Measurements from ENCODE around the gene CD207. TPM values are rescaled to one million over a fixed set of nuclear protein-coding genes. Genes with fewer than 3 reads are reported as not detected.

CD207 gene
- total and polyA plus RNA-seq, 4 donors: not detected

DNA sequence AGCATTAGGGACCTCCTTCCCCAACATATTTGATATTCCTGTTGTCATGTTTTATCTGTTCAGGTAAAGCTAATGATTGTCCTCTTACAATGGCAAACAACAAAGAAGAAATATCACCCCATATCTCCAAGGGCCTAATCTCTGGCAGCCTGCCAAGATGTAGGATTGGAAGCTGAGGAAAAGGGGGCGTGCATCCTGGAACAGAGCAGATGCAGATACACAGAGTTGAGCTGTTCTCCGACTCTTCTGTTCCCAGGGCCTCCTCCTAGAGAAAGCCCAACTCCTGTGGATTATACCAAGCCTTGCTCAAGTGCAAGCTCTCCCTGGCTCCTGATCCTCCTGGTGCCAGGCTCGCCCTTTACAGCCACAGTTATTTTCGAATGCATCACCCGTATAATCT, 35.2 kb upstream of the CD207 start:
- no peak for DNase-seq (ENCODE audit: low spot score)
- Histone ChIP-seq H3K27me3 (ENCODE audit: control insufficient read depth in 4 of 4, insufficient read depth in 4 of 4, low read length in 3 of 4) (peaks cover 0 to 11% (median 2%) of the 10 kb centered on the region in 4 donors), H3K27ac (ENCODE audit: low read depth in 1 of 2, low read length in 2 of 2) (no peak overlapping the region), H3K4me3 (ENCODE audit: low read depth in 1 of 3, low read length in 3 of 3) (no peak overlapping the region), H3K9ac (ENCODE audit: low read depth in 1 of 2, low read length in 2 of 2) (no peak overlapping the region), H3K9me3 (ENCODE audit: control insufficient read depth in 4 of 4, low read length in 3 of 4) (no peaks in the 10 kb centered on the region), H3K4me1 (ENCODE audit: control insufficient read depth in 4 of 4, insufficient read depth in 4 of 4, low read length in 3 of 4) (peaks cover 0 to 9% (median 2%) of the 10 kb centered on the region in 4 donors), H3K36me3 (ENCODE audit: control insufficient read depth in 4 of 4, insufficient read depth in 3 of 4, low read depth in 1 of 4, low read length in 3 of 4) (no peaks in the 10 kb centered on the region)
- TF ChIP-seq FOXA1 (IDR thresholded peaks at IDR 0.05) (no peak), SP1 (IDR thresholded peaks at IDR 0.05) (no peak), YY1 (IDR thresholded peaks at IDR 0.05) (no peak), EGR1 (IDR thresholded peaks at IDR 0.05; ENCODE audit: low read depth in 2 of 2) (no peak), GABPA (IDR thresholded peaks at IDR 0.05 in 1 of 2, conservative IDR thresholded peaks at IDR 0.05 in 1 of 2) (no peak), JUND (IDR thresholded peaks at IDR 0.05) (no peak)
- WGBS: 57% methylated on average over 5 of the region's 5 CpGs

DNA sequence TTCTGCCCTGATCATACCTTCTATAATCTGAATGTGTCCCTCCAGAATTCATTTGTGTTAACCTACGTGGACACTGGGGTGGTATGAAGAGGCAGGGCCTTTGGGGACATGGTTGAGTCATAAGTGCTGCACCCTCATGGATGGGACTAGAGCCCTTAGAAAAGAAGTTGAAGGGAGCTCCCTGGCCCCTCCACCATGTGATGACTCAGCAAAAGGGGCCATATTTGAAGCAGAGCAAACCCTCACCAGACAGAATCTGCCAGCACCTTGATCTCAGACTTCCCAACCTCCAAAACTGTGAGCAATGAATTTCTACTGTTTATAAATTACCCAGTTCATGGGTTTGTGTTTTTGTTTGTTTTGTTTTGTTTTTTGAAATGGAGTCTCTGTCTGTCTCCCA, 33.4 kb upstream of the CD207 start:
- TF ChIP-seq GABPA (IDR thresholded peaks at IDR 0.05 in 1 of 2, conservative IDR thresholded peaks at IDR 0.05 in 1 of 2): no peak
- TF ChIP-seq SP1 (IDR thresholded peaks at IDR 0.05): no peak
- no peak for TF ChIP-seq FOXA1 (IDR thresholded peaks at IDR 0.05)
- TF ChIP-seq HNF4A (conservative IDR thresholded peaks at IDR 0.05): no peak
- TF ChIP-seq, protein P1, sequence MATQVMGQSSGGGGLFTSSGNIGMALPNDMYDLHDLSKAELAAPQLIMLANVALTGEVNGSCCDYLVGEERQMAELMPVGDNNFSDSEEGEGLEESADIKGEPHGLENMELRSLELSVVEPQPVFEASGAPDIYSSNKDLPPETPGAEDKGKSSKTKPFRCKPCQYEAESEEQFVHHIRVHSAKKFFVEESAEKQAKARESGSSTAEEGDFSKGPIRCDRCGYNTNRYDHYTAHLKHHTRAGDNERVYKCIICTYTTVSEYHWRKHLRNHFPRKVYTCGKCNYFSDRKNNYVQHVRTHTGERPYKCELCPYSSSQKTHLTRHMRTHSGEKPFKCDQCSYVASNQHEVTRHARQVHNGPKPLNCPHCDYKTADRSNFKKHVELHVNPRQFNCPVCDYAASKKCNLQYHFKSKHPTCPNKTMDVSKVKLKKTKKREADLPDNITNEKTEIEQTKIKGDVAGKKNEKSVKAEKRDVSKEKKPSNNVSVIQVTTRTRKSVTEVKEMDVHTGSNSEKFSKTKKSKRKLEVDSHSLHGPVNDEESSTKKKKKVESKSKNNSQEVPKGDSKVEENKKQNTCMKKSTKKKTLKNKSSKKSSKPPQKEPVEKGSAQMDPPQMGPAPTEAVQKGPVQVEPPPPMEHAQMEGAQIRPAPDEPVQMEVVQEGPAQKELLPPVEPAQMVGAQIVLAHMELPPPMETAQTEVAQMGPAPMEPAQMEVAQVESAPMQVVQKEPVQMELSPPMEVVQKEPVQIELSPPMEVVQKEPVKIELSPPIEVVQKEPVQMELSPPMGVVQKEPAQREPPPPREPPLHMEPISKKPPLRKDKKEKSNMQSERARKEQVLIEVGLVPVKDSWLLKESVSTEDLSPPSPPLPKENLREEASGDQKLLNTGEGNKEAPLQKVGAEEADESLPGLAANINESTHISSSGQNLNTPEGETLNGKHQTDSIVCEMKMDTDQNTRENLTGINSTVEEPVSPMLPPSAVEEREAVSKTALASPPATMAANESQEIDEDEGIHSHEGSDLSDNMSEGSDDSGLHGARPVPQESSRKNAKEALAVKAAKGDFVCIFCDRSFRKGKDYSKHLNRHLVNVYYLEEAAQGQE (IDR thresholded peaks at IDR 0.05): no peak
- no peak for TF ChIP-seq YY1 (IDR thresholded peaks at IDR 0.05)
- TF ChIP-seq EGR1 (IDR thresholded peaks at IDR 0.05; ENCODE audit: low read depth in 2 of 2): no peak
- TF ChIP-seq HNF4G (IDR thresholded peaks at IDR 0.05): no peak
- TF ChIP-seq, protein P2, sequence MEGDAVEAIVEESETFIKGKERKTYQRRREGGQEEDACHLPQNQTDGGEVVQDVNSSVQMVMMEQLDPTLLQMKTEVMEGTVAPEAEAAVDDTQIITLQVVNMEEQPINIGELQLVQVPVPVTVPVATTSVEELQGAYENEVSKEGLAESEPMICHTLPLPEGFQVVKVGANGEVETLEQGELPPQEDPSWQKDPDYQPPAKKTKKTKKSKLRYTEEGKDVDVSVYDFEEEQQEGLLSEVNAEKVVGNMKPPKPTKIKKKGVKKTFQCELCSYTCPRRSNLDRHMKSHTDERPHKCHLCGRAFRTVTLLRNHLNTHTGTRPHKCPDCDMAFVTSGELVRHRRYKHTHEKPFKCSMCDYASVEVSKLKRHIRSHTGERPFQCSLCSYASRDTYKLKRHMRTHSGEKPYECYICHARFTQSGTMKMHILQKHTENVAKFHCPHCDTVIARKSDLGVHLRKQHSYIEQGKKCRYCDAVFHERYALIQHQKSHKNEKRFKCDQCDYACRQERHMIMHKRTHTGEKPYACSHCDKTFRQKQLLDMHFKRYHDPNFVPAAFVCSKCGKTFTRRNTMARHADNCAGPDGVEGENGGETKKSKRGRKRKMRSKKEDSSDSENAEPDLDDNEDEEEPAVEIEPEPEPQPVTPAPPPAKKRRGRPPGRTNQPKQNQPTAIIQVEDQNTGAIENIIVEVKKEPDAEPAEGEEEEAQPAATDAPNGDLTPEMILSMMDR (IDR thresholded peaks at IDR 0.05; ENCODE audit: low read depth, low read length, missing input control): no peak
- no peak for TF ChIP-seq NR2F2 (IDR thresholded peaks at IDR 0.05)
- no peak for TF ChIP-seq FOXA2 (IDR thresholded peaks at IDR 0.05)
- no peak for TF ChIP-seq RAD21 (IDR thresholded peaks at IDR 0.05)
- TF ChIP-seq, protein P3, sequence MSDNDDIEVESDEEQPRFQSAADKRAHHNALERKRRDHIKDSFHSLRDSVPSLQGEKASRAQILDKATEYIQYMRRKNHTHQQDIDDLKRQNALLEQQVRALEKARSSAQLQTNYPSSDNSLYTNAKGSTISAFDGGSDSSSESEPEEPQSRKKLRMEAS (IDR thresholded peaks at IDR 0.05): no peak
- TF ChIP-seq JUND (IDR thresholded peaks at IDR 0.05): no peak
- TF ChIP-seq, protein P4, sequence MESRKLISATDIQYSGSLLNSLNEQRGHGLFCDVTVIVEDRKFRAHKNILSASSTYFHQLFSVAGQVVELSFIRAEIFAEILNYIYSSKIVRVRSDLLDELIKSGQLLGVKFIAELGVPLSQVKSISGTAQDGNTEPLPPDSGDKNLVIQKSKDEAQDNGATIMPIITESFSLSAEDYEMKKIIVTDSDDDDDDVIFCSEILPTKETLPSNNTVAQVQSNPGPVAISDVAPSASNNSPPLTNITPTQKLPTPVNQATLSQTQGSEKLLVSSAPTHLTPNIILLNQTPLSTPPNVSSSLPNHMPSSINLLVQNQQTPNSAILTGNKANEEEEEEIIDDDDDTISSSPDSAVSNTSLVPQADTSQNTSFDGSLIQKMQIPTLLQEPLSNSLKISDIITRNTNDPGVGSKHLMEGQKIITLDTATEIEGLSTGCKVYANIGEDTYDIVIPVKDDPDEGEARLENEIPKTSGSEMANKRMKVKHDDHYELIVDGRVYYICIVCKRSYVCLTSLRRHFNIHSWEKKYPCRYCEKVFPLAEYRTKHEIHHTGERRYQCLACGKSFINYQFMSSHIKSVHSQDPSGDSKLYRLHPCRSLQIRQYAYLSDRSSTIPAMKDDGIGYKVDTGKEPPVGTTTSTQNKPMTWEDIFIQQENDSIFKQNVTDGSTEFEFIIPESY (IDR thresholded peaks at IDR 0.05): no peak
- no peak for TF ChIP-seq RXRA (IDR thresholded peaks at IDR 0.05)
- TF ChIP-seq TAF1 (conservative IDR thresholded peaks at IDR 0.05): no peak
- TF ChIP-seq, protein P5, sequence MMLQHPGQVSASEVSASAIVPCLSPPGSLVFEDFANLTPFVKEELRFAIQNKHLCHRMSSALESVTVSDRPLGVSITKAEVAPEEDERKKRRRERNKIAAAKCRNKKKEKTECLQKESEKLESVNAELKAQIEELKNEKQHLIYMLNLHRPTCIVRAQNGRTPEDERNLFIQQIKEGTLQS (IDR thresholded peaks at IDR 0.05): no peak
- Histone ChIP-seq H3K27me3 (ENCODE audit: control insufficient read depth in 4 of 4, insufficient read depth in 4 of 4, low read length in 3 of 4) (peaks cover 0 to 5% (median under 1%) of the 10 kb centered on the region in 4 donors), H3K9ac (ENCODE audit: low read depth in 1 of 2, low read length in 2 of 2) (no peak overlapping the region), H3K4me3 (ENCODE audit: low read depth in 1 of 3, low read length in 3 of 3) (no peak overlapping the region), H3K27ac (ENCODE audit: low read depth in 1 of 2, low read length in 2 of 2) (no peak overlapping the region), H3K36me3 (ENCODE audit: control insufficient read depth in 4 of 4, insufficient read depth in 3 of 4, low read depth in 1 of 4, low read length in 3 of 4) (no peaks in the 10 kb centered on the region), H3K9me3 (ENCODE audit: control insufficient read depth in 4 of 4, low read length in 3 of 4) (no peaks in the 10 kb centered on the region), H3K4me1 (ENCODE audit: control insufficient read depth in 4 of 4, insufficient read depth in 4 of 4, low read length in 3 of 4) (peaks cover 0 to 9% (median 2%) of the 10 kb centered on the region in 4 donors)
- DNase-seq (ENCODE audit: low spot score): no peak
- 95% methylated on average over 1 of the region's 1 CpG for WGBS

All from liver (tissue), 9 donors.